Natural killer cell (primary cell): ENCODE measurements around the gene CPLX1. TPM values are rescaled to one million over a fixed set of nuclear protein-coding genes. Genes with fewer than 3 reads are reported as not detected.
A peak's percentile ranks its signal among the peaks of the same experiment; 100 is the strongest.

Experiments
- ATAC-seq, 3 donors: fragments of 150-1000 bp in 2 of 3; fragments of 200-7000 bp in 1 of 3; cut with Tn5 transposase; 1 replicate in 1 of 3; 2 replicates in 2 of 3; pipeline ENCODE4 v1.10.0; 2021; ENCODE audit warnings: mild to moderate bottlenecking in 2 of 3, moderate library complexity in 2 of 3
- DNase-seq, 2 donors: peaks; one replicate each; pipeline versions ENCODE4 v3.0.0 to v3.0.0-alpha.2; 2013 to 2021; ENCODE audit warnings: mixed read lengths in 1 of 2
- H3K27ac ChIP-seq: one replicate; pipeline ENCODE4 v1.5.1; 2013; ENCODE audit warnings: mild to moderate bottlenecking, low read length
- H3K27me3 ChIP-seq: one replicate; pipeline ENCODE4 v1.6.1; 2013; ENCODE audit warnings: low read length; ENCODE audit not compliant: control insufficient read depth, insufficient read depth
- H3K36me3 ChIP-seq: one replicate; pipeline ENCODE4 v1.6.1; 2013; ENCODE audit warnings: low read length; ENCODE audit not compliant: control insufficient read depth, insufficient read depth
- H3K4me1 ChIP-seq: one replicate; pipeline ENCODE4 v1.6.1; 2013; ENCODE audit warnings: low read length; ENCODE audit not compliant: control insufficient read depth, insufficient read depth
- H3K4me3 ChIP-seq: one replicate; pipeline ENCODE4 v1.5.1; 2013; ENCODE audit warnings: low read length
- H3K9me3 ChIP-seq: one replicate; pipeline ENCODE4 v1.6.1; 2013; ENCODE audit warnings: low read length; ENCODE audit not compliant: control insufficient read depth, insufficient read depth
- H3K27ac Mint-ChIP-seq, 2 donors: one replicate each; pipeline ENCODE4 v1.8.0; 2022; ENCODE audit warnings: mild to moderate bottlenecking in 2 of 2, mixed read lengths in 2 of 2, moderate library complexity in 1 of 2
- H3K27me3 Mint-ChIP-seq, 2 donors: one replicate each; pipeline ENCODE4 v1.8.0; 2022; ENCODE audit warnings: low read depth in 2 of 2, mixed read lengths in 2 of 2
- H3K36me3 Mint-ChIP-seq: one replicate; pipeline ENCODE4 v1.8.0; 2022; ENCODE audit warnings: mixed read lengths
- H3K4me1 Mint-ChIP-seq, 2 donors: one replicate each; pipeline ENCODE4 v1.8.0; 2022; ENCODE audit warnings: mixed read lengths in 2 of 2
- H3K4me3 Mint-ChIP-seq: one replicate; pipeline ENCODE4 v1.8.0; 2022; ENCODE audit warnings: mild to moderate bottlenecking, moderate library complexity, mixed read lengths
- H3K9me3 Mint-ChIP-seq, 2 donors: one replicate each; pipeline ENCODE4 v1.8.0; 2022; ENCODE audit warnings: mixed read lengths in 2 of 2
- WGBS: methylation state at CpG from one replicate; pipeline ENCODE4 v1.1.7; 2013; ENCODE audit warnings: missing lambda C conversion rate; ENCODE audit not compliant: insufficient coverage; 5-methylcytosine and 5-hydroxymethylcytosine counted together
- intact Hi-C: fragments of 100-400 bp; cut with micrococcal nuclease; formaldehyde crosslinking; loops from one replicate; pipeline ENCODE4 v1.14.2; 2022
- total RNA-seq, 4 donors: library from RNA; stranded (reverse); fragments of 120-200 nt in 1 of 4; gene quantifications; one replicate each; pipeline versions ENCODE4 v1.2.3 to v1.2.4, GENCODE V29; 2013 to 2022
- TF ChIP-seq, protein P1 (sequence below): fragments of 200-600 bp; IDR thresholded peaks from one replicate; pipeline ENCODE4 v1.8.0; 2022; ENCODE audit warnings: antibody characterized with exemption

The CPLX1 gene
- total RNA-seq, 3 donors from 2014 or later (not counting 1 experiment from before 2014, with no cell fraction given): not detected

DNA sequence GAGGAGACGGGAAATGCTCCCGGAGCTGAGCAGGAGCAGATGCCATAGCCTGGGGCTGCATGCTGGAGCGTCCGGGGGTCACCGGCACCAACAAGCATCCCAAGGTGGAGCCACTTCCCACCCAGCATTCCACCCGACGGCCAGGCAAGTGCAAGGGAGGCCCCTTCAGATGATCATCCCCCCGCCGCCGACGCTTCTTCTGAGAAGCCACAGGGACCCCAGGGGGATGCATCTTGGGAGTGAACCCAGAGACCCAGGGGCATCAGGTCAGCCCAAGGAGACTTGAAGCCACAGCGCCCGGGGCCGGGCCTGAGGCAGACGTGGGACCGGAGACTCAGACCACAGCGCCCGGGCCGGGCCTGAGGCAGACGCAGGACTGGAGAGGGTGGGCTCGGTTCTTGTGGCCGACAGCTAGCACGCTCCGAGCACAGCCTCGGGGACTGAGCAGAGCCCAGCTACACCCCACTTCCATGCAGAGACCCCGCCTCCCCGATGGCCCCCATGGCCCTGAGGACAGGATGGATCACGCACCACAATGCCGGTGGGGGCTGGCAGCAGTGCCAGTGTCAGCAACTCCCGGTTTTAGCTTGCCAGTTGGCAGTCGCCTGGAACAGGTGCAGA lies 33.0 kb upstream of the CPLX1 start:
- Mint-ChIP-seq H3K4me3 (no peak overlapping the region), H3K36me3 (peaks cover 42% of the 10 kb centered on the region), H3K27me3 (no peaks in the 10 kb centered on the region), H3K27ac (peak overlapping the region in 1 of 2 donors; percentile 59), H3K9me3 (peaks cover 5 to 7% of the 10 kb centered on the region in 2 donors), H3K4me1 (peaks cover 20 to 27% of the 10 kb centered on the region in 2 donors)
- no peak for ATAC-seq
- Histone ChIP-seq H3K27ac (no peak overlapping the region), H3K9me3 (peaks cover 15% of the 10 kb centered on the region), H3K36me3 (peaks cover 55% of the 10 kb centered on the region), H3K4me1 (peaks cover 3% of the 10 kb centered on the region), H3K27me3 (no peaks in the 10 kb centered on the region), H3K4me3 (no peak overlapping the region)
- TF ChIP-seq, protein P1, sequence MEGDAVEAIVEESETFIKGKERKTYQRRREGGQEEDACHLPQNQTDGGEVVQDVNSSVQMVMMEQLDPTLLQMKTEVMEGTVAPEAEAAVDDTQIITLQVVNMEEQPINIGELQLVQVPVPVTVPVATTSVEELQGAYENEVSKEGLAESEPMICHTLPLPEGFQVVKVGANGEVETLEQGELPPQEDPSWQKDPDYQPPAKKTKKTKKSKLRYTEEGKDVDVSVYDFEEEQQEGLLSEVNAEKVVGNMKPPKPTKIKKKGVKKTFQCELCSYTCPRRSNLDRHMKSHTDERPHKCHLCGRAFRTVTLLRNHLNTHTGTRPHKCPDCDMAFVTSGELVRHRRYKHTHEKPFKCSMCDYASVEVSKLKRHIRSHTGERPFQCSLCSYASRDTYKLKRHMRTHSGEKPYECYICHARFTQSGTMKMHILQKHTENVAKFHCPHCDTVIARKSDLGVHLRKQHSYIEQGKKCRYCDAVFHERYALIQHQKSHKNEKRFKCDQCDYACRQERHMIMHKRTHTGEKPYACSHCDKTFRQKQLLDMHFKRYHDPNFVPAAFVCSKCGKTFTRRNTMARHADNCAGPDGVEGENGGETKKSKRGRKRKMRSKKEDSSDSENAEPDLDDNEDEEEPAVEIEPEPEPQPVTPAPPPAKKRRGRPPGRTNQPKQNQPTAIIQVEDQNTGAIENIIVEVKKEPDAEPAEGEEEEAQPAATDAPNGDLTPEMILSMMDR: no peak
- no peak for DNase-seq
- WGBS: 98% methylated on average over 31 of the region's 31 CpGs
- intact Hi-C loops: no loop called here

DNA sequence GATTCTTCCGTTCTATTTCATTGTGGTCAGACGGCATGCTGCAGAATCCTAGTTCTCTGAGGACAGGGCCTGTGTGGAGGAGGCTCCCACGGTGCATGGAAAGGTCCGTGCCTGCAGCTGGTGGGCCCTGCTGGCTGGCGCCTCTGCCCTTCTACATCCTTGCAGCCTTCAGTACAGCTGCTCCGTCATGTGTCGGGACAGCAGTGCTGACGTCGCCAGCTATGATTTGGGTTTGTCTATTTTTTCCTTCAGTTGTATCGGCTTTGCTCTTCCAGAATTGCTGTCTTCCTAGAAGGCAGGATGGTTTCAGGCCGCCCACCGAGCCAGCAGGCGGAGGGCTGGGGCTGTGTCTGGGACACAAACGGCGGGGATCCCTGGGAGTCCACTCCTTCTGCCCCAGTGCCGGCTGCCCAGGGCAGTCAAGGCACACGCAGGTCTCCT lies 32.1 kb upstream of the CPLX1 start:
- TF ChIP-seq, protein P1: no peak
- Histone ChIP-seq H3K27ac (no peak overlapping the region), H3K4me1 (peaks cover 3% of the 10 kb centered on the region), H3K36me3 (peaks cover 48% of the 10 kb centered on the region), H3K27me3 (no peaks in the 10 kb centered on the region), H3K4me3 (no peak overlapping the region), H3K9me3 (peaks cover 15% of the 10 kb centered on the region)
- peaks cover 38% of the 10 kb centered on the region for H3K36me3 Mint-ChIP-seq
- H3K4me1 Mint-ChIP-seq: peaks cover 20 to 27% of the 10 kb centered on the region in 2 donors
- 96% methylated on average over 17 of the region's 17 CpGs for WGBS
- H3K27ac Mint-ChIP-seq: peak overlapping the region; percentile 57 to 59
- no peak overlapping the region for H3K4me3 Mint-ChIP-seq
- no peak for DNase-seq
- intact Hi-C loops: no loop called here
- ATAC-seq: no peak
- H3K9me3 Mint-ChIP-seq: peaks cover 5 to 7% of the 10 kb centered on the region in 2 donors
- H3K27me3 Mint-ChIP-seq: no peaks in the 10 kb centered on the region

DNA sequence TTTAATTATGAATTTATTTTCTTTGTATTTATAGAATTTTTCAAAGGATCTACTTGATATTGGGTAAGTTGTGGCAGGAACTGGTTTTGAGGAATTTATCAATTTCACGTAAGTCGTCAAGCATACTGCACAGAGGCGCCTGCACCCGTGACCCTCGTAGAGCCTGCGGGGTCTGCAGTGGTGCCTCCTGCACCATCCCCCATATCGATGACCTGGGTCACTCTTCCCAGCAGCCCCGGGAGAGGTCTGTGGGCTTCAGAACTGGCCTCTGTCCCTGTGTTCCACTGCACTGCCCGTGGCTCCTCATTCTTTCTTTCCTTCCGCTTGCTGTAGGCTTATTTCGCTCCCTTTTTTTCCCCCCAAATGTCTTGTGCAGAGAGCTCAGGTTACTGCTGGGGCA lies 31.5 kb upstream of the CPLX1 start:
- intact Hi-C loops: no loop called here
- DNase-seq: no peak
- no peak overlapping the region for H3K4me3 Mint-ChIP-seq
- H3K4me1 Mint-ChIP-seq: peaks cover 20 to 27% of the 10 kb centered on the region in 2 donors
- peak overlapping the region; percentile 57 to 59 for H3K27ac Mint-ChIP-seq
- H3K9me3 ChIP-seq: peaks cover 15% of the 10 kb centered on the region
- H3K4me1 ChIP-seq: peaks cover 3% of the 10 kb centered on the region
- no peak for ATAC-seq
- no peaks in the 10 kb centered on the region for H3K27me3 Mint-ChIP-seq
- peaks cover 45% of the 10 kb centered on the region for H3K36me3 ChIP-seq
- 97% methylated on average over 11 of the region's 11 CpGs for WGBS
- H3K4me3 ChIP-seq: no peak overlapping the region
- TF ChIP-seq, protein P1: no peak
- peaks cover 5 to 7% of the 10 kb centered on the region in 2 donors for H3K9me3 Mint-ChIP-seq
- no peak overlapping the region for H3K27ac ChIP-seq
- H3K27me3 ChIP-seq: no peaks in the 10 kb centered on the region
- H3K36me3 Mint-ChIP-seq: peaks cover 34% of the 10 kb centered on the region
